ENCODE results near the gene CD82. TPM values are rescaled to one million over a fixed set of nuclear protein-coding genes. Genes with fewer than 3 reads are reported as not detected.

Gene CD82
- total RNA-seq, 1 experiment from 2014 or later: 81.8 TPM

DNA sequence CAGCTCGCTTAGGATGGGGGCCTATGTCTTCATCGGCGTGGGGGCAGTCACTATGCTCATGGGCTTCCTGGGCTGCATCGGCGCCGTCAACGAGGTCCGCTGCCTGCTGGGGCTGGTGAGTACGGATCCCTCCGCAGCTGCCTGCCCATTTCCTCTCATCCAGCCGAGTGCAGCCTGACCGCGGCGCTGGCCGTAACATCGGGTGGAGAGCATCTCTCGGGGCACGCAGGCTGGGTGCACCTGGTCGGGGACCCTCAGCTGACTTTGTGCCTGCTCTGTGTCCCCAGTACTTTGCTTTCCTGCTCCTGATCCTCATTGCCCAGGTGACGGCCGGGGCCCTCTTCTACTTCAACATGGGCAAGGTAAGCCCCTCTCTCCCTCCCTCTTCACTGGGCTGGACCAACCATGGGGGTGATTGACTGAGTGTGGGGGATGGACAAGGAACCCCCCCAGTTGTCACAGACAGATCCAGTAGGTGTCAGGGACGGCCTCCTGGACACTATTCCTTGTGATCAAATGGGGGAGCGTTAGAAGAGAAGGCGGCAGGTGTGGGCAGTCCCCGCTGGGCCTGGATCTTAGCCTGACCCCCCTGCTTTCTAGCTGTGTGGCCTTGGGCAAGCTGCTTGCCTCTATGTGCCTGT lies 39.7 kb downstream of the CD82 start:
- Histone ChIP-seq H3K9me3 (replicated peaks) (no peaks in the 10 kb centered on the region), H3K27ac (no peak overlapping the region), H3K4me3 (no peak overlapping the region), H3K4me1 (peaks cover 34% of the 10 kb centered on the region), H3K36me3 (peaks cover 57% of the 10 kb centered on the region), H3K27me3 (no peaks in the 10 kb centered on the region)
- DNase-seq: no peak

- peaks cover 56% of the 10 kb centered on the region for H3K36me3 ChIP-seq
- no peak overlapping the region for H3K27ac ChIP-seq
- no peak overlapping the region for H3K4me3 ChIP-seq
- DNase-seq: no peak
- peaks cover 27% of the 10 kb centered on the region for H3K4me1 ChIP-seq
- H3K9me3 ChIP-seq (replicated peaks): no peaks in the 10 kb centered on the region
- H3K27me3 ChIP-seq: no peaks in the 10 kb centered on the region
These were observed 40.5 kb downstream of the CD82 start for GRCh38 chr11:44605965-44606364.

DNA sequence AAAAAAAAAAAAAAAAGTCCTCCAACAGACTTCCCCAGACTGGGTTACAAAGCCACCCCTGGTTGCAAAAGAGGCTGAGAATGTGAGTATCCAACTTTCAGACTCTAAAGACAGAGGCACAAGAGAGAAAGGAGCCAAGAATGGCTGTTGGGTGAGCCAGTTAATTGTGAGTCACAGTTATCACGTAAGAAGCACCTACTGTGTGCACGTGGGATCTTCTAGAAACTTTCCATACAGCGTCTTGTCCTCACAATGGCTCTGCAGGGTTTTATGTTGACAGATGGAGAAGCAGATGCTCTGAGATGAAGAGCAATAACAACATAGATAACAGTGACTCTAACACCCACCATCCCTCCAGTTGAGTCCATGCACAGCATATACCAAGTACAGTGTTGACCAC lies 41.0 kb downstream of the CD82 start:
- DNase-seq: no peak
- H3K9me3 ChIP-seq (replicated peaks): no peaks in the 10 kb centered on the region
- H3K27ac ChIP-seq: no peak overlapping the region
- no peak overlapping the region for H3K4me3 ChIP-seq
- peaks cover 24% of the 10 kb centered on the region for H3K4me1 ChIP-seq
- peaks cover 56% of the 10 kb centered on the region for H3K36me3 ChIP-seq
- H3K27me3 ChIP-seq: no peaks in the 10 kb centered on the region

GRCh38 chr11:44607319-44607962 lies 42.0 kb downstream of the CD82 start:
- H3K36me3 ChIP-seq: peaks cover 51% of the 10 kb centered on the region
- DNase-seq: no peak

GRCh38 chr11:44607987-44608386 lies 42.5 kb downstream of the CD82 start:
- Histone ChIP-seq H3K4me1 (peaks cover 11% of the 10 kb centered on the region; the same call in 1 of the 2 replicates), H3K4me3 (no peak overlapping the region), H3K9me3 (replicated peaks) (no peaks in the 10 kb centered on the region), H3K27me3 (no peaks in the 10 kb centered on the region), H3K27ac (no peak overlapping the region), H3K36me3 (peaks cover 51% of the 10 kb centered on the region)
- DNase-seq: no peak

More at GRCh38 chr11:44607319-44607962, 42.0 kb downstream of the CD82 start:
- H3K4me3 ChIP-seq: no peak overlapping the region
- H3K27ac ChIP-seq: no peak overlapping the region
- H3K27me3 ChIP-seq: no peaks in the 10 kb centered on the region
- peaks cover 14% of the 10 kb centered on the region; the same call in 1 of the 2 replicates for H3K4me1 ChIP-seq
- no peaks in the 10 kb centered on the region for H3K9me3 ChIP-seq (replicated peaks)

GRCh38 chr11:44608651-44608990 lies 43.2 kb downstream of the CD82 start:
- Histone ChIP-seq H3K27ac (0 out of 2 replicates have a peak overlapping the region, but pooled peaks have one; percentile 3), H3K9me3 (replicated peaks) (no peaks in the 10 kb centered on the region), H3K4me3 (no peak overlapping the region), H3K4me1 (peaks cover 11% of the 10 kb centered on the region; the same call in 1 of the 2 replicates), H3K27me3 (no peaks in the 10 kb centered on the region), H3K36me3 (peaks cover 51% of the 10 kb centered on the region)
- DNase-seq: peak; percentile 44 to 59

DNA sequence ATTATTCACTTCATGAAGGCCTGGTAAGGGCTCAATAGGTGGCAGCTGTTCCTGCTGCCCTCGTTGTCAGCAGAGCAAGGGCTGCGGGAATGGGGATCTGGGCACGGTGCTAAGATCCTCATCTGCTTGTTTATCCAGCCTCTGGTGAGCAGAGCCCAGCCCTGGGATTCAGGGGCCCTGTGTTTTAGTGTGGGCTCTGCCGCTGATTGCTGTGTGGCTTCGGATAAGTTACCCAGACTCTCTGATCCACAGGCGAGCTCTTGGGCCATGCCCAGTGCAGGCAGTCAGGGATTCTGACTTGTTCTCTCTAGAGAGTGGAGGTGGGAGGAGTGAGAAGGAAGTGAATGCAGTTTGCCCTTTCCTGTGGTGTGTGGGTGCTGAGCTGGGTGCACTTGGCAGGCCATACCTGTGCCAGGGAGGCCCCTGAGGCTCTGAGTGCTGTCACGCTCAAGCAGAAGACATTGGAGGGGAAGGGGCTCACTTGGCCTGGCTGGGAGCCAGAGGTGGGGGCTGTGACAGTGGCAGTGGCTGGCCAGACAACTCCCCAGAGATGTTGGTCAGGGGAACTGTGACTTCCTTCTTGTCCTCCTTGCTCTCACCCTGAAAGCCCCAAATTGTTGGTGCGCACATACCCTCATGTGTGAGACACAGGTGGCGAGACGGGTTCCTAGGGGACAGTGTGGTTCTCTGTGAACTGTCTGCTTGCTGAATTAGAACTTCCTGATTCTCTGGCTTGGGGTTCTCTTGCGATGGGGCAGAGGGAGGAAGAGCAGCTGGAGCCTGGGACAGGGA lies 43.7 kb downstream of the CD82 start:
- H3K36me3 ChIP-seq: peaks cover 47% of the 10 kb centered on the region
- H3K27ac ChIP-seq: 0 out of 2 replicates have a peak overlapping the region, but pooled peaks have one; percentile 3
- no peak overlapping the region for H3K4me3 ChIP-seq
- peaks cover 11% of the 10 kb centered on the region; the same call in 1 of the 2 replicates for H3K4me1 ChIP-seq
- no peaks in the 10 kb centered on the region for H3K9me3 ChIP-seq (replicated peaks)
- DNase-seq: peak in 1 of 2 experiments; percentile 52
- H3K27me3 ChIP-seq: no peaks in the 10 kb centered on the region

DNA sequence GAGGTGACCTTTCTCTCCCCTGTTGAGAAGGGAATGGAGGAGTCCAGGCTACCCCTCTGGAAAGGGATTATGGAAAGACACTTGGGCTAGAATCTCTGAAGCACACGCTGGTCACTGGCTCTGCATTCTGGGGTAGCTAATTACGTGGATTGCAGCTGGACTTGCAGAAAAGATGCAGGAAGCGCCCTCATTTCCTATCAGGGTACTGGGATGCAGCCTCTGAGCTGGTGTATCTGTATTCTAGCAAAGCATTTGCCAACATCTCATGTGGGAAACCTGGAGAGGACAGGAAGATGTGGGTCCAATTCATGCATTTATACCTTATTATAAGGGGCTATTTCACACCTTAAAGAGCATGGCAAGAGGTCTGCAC lies 44.3 kb downstream of the CD82 start:
- Histone ChIP-seq H3K9me3 (replicated peaks) (no peaks in the 10 kb centered on the region), H3K4me3 (no peak overlapping the region), H3K27me3 (no peaks in the 10 kb centered on the region), H3K27ac (no peak overlapping the region), H3K36me3 (peaks cover 43% of the 10 kb centered on the region), H3K4me1 (peaks cover 11% of the 10 kb centered on the region; the same call in 1 of the 2 replicates)
- no peak for DNase-seq

GRCh38 chr11:44610186-44610955 lies 44.9 kb downstream of the CD82 start:
- peaks cover 38% of the 10 kb centered on the region for H3K36me3 ChIP-seq

DNA sequence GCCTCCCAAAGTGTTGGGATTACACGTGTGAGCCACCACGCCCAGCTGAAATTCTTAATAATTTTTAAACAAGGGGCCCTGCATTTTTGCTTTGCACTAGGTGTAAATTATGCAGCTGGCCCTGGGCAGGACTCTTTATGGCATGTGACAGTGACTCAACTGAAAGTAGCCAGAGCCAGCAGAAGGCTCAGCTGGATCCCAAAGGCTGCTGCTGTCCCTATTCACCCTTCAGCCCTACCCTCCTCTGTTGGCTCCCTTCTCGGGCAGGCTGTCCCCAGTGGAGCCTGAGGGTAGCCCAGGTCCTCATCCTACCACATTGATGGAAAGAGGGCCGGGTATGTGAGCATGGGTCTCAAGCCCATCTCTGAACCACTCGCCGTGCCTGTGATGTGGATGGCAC lies 45.6 kb downstream of the CD82 start:
- Histone ChIP-seq H3K4me1 (peaks cover 11% of the 10 kb centered on the region; the same call in 1 of the 2 replicates), H3K9me3 (replicated peaks) (no peaks in the 10 kb centered on the region), H3K27me3 (no peaks in the 10 kb centered on the region), H3K27ac (no peak overlapping the region), H3K4me3 (no peak overlapping the region), H3K36me3 (peaks cover 35% of the 10 kb centered on the region)
- DNase-seq: no peak

More at GRCh38 chr11:44610186-44610955, 44.9 kb downstream of the CD82 start:
- no peak overlapping the region for H3K27ac ChIP-seq
- H3K4me1 ChIP-seq: peaks cover 11% of the 10 kb centered on the region; the same call in 1 of the 2 replicates
- H3K9me3 ChIP-seq (replicated peaks): no peaks in the 10 kb centered on the region
- H3K4me3 ChIP-seq: no peak overlapping the region
- H3K27me3 ChIP-seq: no peaks in the 10 kb centered on the region
- DNase-seq: no peak

DNA sequence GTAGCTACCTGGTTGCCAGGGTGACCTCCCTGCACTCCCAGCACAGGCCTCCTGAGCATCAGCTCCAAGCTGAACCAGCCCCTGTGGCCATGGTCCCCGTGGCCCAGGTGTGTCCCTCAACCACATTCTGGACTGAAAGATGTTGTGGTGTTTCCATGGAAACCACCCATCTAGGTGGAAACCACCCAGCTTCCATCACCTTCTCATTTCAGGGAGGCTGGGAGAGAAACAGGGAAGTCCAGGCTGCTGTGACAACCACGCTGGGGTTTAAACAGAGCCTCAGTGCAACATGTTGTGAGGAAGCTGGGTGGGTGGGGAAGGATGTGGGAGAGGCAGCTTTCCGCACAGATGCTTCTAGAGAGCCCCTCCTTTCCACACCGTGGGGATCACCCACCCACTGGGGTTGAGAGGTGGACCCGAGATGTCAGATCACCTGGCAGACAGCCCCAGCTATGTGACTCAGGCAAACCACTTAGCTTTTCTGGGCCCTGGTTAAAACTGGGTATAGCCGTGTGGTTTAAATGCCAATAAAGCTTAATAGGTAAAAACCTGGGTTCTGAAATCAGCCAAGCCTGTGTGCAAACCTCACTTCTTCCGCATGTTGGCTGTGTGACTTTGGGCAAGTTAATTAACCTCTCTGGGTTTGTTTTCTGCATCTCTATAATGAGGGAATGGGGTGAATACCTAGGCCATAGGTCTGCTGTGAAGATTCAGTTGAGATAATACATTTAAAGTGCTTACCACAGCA lies 46.4 kb downstream of the CD82 start:
- H3K36me3 ChIP-seq: peaks cover 29% of the 10 kb centered on the region
- peaks cover 11% of the 10 kb centered on the region; the same call in 1 of the 2 replicates for H3K4me1 ChIP-seq
- no peak overlapping the region for H3K27ac ChIP-seq
- no peak for DNase-seq
- no peak overlapping the region for H3K4me3 ChIP-seq
- H3K9me3 ChIP-seq (replicated peaks): no peaks in the 10 kb centered on the region
- no peaks in the 10 kb centered on the region for H3K27me3 ChIP-seq

DNA sequence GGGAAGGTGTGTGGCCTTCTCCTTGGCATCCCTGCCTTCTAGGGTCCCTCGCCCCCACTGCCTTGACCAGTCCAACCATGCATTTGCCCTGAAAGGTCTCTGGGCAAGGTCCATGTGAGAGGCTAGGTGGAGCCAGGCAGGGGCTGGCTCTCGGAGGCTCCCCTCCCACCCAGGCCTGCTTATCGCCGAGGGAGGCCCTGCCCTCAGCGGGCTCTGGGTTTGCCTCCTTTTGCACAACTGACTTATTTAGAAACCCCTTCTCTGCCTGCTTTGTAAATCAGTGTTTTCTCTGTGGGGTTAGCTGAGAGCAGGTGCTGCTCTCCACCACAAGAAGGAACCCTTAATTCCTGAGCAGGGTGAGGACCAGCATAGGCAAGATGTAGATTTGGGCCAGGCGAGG lies 47.7 kb downstream of the CD82 start:
- Histone ChIP-seq H3K36me3 (peaks cover 25% of the 10 kb centered on the region), H3K4me3 (no peak overlapping the region), H3K9me3 (replicated peaks) (no peaks in the 10 kb centered on the region), H3K4me1 (peaks cover 9% of the 10 kb centered on the region; the same call in 1 of the 2 replicates), H3K27ac (no peak overlapping the region), H3K27me3 (no peaks in the 10 kb centered on the region)
- no peak for DNase-seq

- Histone ChIP-seq H3K9me3 (replicated peaks) (no peaks in the 10 kb centered on the region), H3K36me3 (peaks cover 27% of the 10 kb centered on the region), H3K27ac (no peak overlapping the region), H3K4me3 (no peak overlapping the region), H3K4me1 (no peaks in the 10 kb centered on the region; the same call in 1 of the 2 replicates), H3K27me3 (no peaks in the 10 kb centered on the region)
- no peak for DNase-seq
These were observed 48.9 kb downstream of the CD82 start for GRCh38 chr11:44614281-44614775.

Data from SJCRH30 (cell line).